GM12891 (cell line): ENCODE results near the gene SIK2.

Experiments
- PAX5 ChIP-seq: IDR thresholded peaks from 2 replicates; pipeline ENCODE4 v1.6.1; 2011; ENCODE audit warnings: low read length, moderate library complexity, mild to moderate bottlenecking; ENCODE audit not compliant: insufficient read depth, severe bottlenecking
- POLR2A ChIP-seq: IDR thresholded peaks from 2 replicates; pipeline ENCODE4 v1.6.1; 2011; ENCODE audit warnings: low read depth, low read length, control low read depth
- POLR2AphosphoS5 ChIP-seq: IDR thresholded peaks from 2 replicates; pipeline ENCODE4 v1.6.1; 2011; ENCODE audit warnings: low read depth, low read length, control low read depth
- TAF1 ChIP-seq: IDR thresholded peaks from 2 replicates; pipeline ENCODE4 v1.6.1; 2011; ENCODE audit warnings: low read depth, low read length, control low read depth

DNA sequence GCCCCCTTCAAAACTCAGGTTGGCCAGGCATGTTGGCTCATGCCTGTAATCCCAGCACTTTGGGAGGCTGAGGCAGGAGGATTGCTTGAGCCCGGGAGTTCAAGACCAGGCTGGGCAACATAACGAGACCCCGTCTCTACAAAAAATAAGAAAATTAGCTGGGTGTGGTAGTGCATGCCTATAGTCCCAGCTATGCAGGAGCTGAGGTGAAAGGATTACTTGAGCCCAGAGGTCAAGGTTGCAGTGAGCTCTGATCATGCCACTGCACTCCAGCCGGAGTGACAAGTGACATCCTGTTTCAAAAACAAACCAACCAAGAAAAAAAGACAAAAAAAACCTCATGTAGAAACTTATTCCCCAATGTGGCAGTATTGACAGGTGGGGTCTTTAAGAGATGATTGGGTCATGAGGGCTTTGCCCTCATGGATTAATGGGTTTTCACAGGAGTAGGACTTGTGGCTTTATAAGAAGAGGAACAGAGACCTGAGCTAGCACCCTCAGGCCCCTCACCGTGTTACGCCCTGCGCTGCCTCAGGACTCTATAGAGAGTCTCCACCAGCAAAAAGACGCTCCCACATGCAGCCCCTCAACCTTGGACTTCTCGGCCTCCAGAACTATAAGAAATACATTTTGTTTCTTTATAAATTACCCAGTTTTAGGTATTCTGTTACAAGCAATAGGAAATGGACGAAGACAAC, 39.4 kb upstream of the SIK2 start:
- no peak for TF ChIP-seq POLR2AphosphoS5
- no peak for TF ChIP-seq TAF1
- no peak for TF ChIP-seq POLR2A
- TF ChIP-seq PAX5: no peak
